GM06990 (cell line): ENCODE results near the gene UBAC2.

Experiments used
- DNase-seq: peaks from one replicate; pipeline ENCODE4 v3.0.0-alpha.2; 2011; ENCODE audit not compliant: insufficient read length; ENCODE audit errors: extremely low read depth
- H3K27me3 ChIP-seq: replicated peaks from 2 replicates; pipeline ENCODE4 v1.6.0; 2011; ENCODE audit warnings: low read length; ENCODE audit not compliant: control insufficient read depth, insufficient read depth
- H3K36me3 ChIP-seq: 2 replicates; pipeline ENCODE4 v1.5.1; 2011; ENCODE audit warnings: low read length; ENCODE audit not compliant: control insufficient read depth, insufficient read depth
- H3K4me3 ChIP-seq: replicated peaks from 2 replicates; pipeline ENCODE4 v1.5.1; 2011; ENCODE audit warnings: low read depth, mild to moderate bottlenecking, control low read depth, low read length
- CTCF ChIP-seq: IDR thresholded peaks from 2 replicates; pipeline ENCODE4 v1.5.1; 2011; ENCODE audit warnings: low read length, control low read depth, mild to moderate bottlenecking, inconsistent platforms; ENCODE audit not compliant: insufficient read depth, poor library complexity, severe bottlenecking

Gene UBAC2

GRCh38 chr13:99312493-99312883, 111.8 kb downstream of the UBAC2 start:
- H3K36me3 ChIP-seq, result no peaks in the 10 kb centered on the region
- TF ChIP-seq CTCF, result no peak
- DNase-seq, result no peak
- no peaks in the 10 kb centered on the region for H3K27me3 ChIP-seq
- no peak overlapping the region for H3K4me3 ChIP-seq

GRCh38 chr13:99313501-99313900, 112.8 kb downstream of the UBAC2 start:
- TF ChIP-seq CTCF, result no peak
- Histone ChIP-seq H3K4me3 (no peak overlapping the region), H3K36me3 (no peaks in the 10 kb centered on the region), H3K27me3 (no peaks in the 10 kb centered on the region)
- DNase-seq, result no peak

- TF ChIP-seq CTCF, result no peak
- Histone ChIP-seq H3K27me3 (no peaks in the 10 kb centered on the region), H3K4me3 (no peak overlapping the region), H3K36me3 (no peaks in the 10 kb centered on the region)
- DNase-seq, result no peak
Measured at GRCh38 chr13:99313941-99314340, 113.3 kb downstream of the UBAC2 start.

GRCh38 chr13:99314640-99315176, 114.1 kb downstream of the UBAC2 start:
- Histone ChIP-seq H3K27me3 (no peaks in the 10 kb centered on the region), H3K4me3 (no peak overlapping the region), H3K36me3 (no peaks in the 10 kb centered on the region)
- no peak for TF ChIP-seq CTCF
- no peak for DNase-seq

- Histone ChIP-seq H3K36me3 (no peaks in the 10 kb centered on the region), H3K27me3 (no peaks in the 10 kb centered on the region), H3K4me3 (no peak overlapping the region)
- DNase-seq, result no peak
- TF ChIP-seq CTCF, result no peak
Measured at GRCh38 chr13:99315186-99315585, 114.5 kb downstream of the UBAC2 start.

- TF ChIP-seq CTCF, result no peak
- no peak for DNase-seq
- Histone ChIP-seq H3K4me3 (no peak overlapping the region), H3K27me3 (no peaks in the 10 kb centered on the region), H3K36me3 (no peaks in the 10 kb centered on the region)
Measured at GRCh38 chr13:99316224-99316623, 115.6 kb downstream of the UBAC2 start.
